Breast epithelium (tissue), 3 donors: ENCODE data around the gene SHROOM3.

ENCODE experiments used
- POLR2A ChIP-seq: fragments of 450-650 bp; IDR thresholded peaks from one replicate; pipeline ENCODE4 v1.6.1; 2016; ENCODE audit warnings: antibody characterized with exemption, mild to moderate bottlenecking, moderate library complexity
- POLR2AphosphoS5 ChIP-seq, 3 donors: sonication (generic); formaldehyde crosslinking; IDR thresholded peaks; one replicate each; pipeline ENCODE4 v1.6.1; 2017; ENCODE audit warnings: antibody characterized with exemption in 3 of 3
- TF ChIP-seq, protein P1 (sequence below), 3 donors: fragments of 450-650 bp; IDR thresholded peaks; one replicate each; pipeline ENCODE4 v1.5.1; 2016 to 2017; ENCODE audit warnings: antibody characterized with exemption in 3 of 3, mild to moderate bottlenecking in 3 of 3, moderate library complexity in 3 of 3

DNA sequence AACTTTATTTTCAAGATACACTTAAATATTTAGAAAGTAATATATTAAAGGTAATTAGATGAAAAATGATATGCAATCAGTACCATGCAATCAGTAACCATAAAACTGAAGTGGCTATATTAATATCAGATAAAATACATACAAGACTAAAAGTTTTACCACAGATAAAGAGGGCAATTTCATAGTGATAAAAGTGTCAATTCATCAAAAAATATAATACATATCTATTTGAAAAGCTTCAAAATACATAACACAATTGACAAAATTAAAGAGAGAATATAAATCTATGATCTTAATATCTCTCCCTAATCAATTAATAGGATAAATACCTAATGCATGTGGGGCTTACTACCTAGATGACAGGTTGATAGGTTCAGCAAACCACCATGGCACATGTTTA, 357.4 kb downstream of the SHROOM3 start:
- TF ChIP-seq, protein P1, sequence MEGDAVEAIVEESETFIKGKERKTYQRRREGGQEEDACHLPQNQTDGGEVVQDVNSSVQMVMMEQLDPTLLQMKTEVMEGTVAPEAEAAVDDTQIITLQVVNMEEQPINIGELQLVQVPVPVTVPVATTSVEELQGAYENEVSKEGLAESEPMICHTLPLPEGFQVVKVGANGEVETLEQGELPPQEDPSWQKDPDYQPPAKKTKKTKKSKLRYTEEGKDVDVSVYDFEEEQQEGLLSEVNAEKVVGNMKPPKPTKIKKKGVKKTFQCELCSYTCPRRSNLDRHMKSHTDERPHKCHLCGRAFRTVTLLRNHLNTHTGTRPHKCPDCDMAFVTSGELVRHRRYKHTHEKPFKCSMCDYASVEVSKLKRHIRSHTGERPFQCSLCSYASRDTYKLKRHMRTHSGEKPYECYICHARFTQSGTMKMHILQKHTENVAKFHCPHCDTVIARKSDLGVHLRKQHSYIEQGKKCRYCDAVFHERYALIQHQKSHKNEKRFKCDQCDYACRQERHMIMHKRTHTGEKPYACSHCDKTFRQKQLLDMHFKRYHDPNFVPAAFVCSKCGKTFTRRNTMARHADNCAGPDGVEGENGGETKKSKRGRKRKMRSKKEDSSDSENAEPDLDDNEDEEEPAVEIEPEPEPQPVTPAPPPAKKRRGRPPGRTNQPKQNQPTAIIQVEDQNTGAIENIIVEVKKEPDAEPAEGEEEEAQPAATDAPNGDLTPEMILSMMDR (IDR thresholded peaks at IDR 0.05), result no peak
- no peak for TF ChIP-seq POLR2A
- no peak for TF ChIP-seq POLR2AphosphoS5 (IDR thresholded peaks at IDR 0.05)
